ENCODE data around the gene TMEM38A.

- TF ChIP-seq POLR2AphosphoS5 (IDR thresholded peaks at IDR 0.05) = no peak
- no peak for TF ChIP-seq REST (IDR thresholded peaks at IDR 0.05; ENCODE audit: borderline replicate concordance)
Observed at GRCh38 chr19:16654627-16655026, 6.3 kb upstream of the TMEM38A start.

Data from neural cell (in vitro differentiated cells).